Measurements from ENCODE around the gene PSME2. TPM values are rescaled to one million over a fixed set of nuclear protein-coding genes. Genes with fewer than 3 reads are reported as not detected.

Gene PSME2
- total and polyA plus RNA-seq, 2 of the 13 experiments (the other 11 are each of a cell fraction or from before 2014, with no cell fraction given): 332 to 716 TPM

GRCh38 chr14:24115422-24116127 lies 30.8 kb downstream of the PSME2 start (continued):
- TF ChIP-seq ZNF224 (CRISPR knock-in tag; IDR thresholded peaks at IDR 0.05) (0 out of 2 replicates have a peak, but pooled peaks have one; percentile 9), ZFY (CRISPR knock-in tag; IDR thresholded peaks at IDR 0.05) (no peak), MEIS2 (CRISPR knock-in tag; IDR thresholded peaks at IDR 0.05) (peak; percentile 81), TFDP2 (CRISPR knock-in tag; IDR thresholded peaks at IDR 0.05) (no peak), LBX2 (CRISPR knock-in tag; IDR thresholded peaks at IDR 0.05; ENCODE audit: borderline replicate concordance) (no peak), SP4 (CRISPR knock-in tag; IDR thresholded peaks at IDR 0.05) (no peak), CTCF (CRISPR knock-in tag; IDR thresholded peaks at IDR 0.05) (0 out of 2 replicates have a peak, but pooled peaks have one; percentile 10), NCOA5 (CRISPR knock-in tag; IDR thresholded peaks at IDR 0.05) (peak; percentile 34; the same call in 1 of the 2 replicates), TBX3 (IDR thresholded peaks at IDR 0.05; ENCODE audit: borderline replicate concordance) (no peak), SALL1 (CRISPR knock-in tag; IDR thresholded peaks at IDR 0.05) (no peak), RARG (CRISPR knock-in tag; IDR thresholded peaks at IDR 0.05; ENCODE audit: low read depth) (no peak; the same call in 1 of the 2 replicates), NFIC (IDR thresholded peaks at IDR 0.05; ENCODE audit: low read length) (no peak), ZNF781 (CRISPR knock-in tag; IDR thresholded peaks at IDR 0.05; ENCODE audit: borderline replicate concordance, not compliant biosample characterization) (no peak), ZNF792 (CRISPR knock-in tag; IDR thresholded peaks at IDR 0.05) (no peak), ZMAT5 (CRISPR knock-in tag; IDR thresholded peaks at IDR 0.05; ENCODE audit: borderline replicate concordance, low read depth) (no peak), ZNF768 (CRISPR knock-in tag; IDR thresholded peaks at IDR 0.05) (peak; percentile 85), MTF2 (CRISPR knock-in tag; IDR thresholded peaks at IDR 0.05; ENCODE audit: borderline replicate concordance) (no peak), HNF4G (IDR thresholded peaks at IDR 0.05; ENCODE audit: borderline replicate concordance, low read depth, low read length) (no peak), HNF4G (CRISPR knock-in tag; IDR thresholded peaks at IDR 0.05; ENCODE audit: borderline replicate concordance, low read depth) (peak; percentile 71; the same call in 1 of the 2 replicates), ARID2 (CRISPR knock-in tag; IDR thresholded peaks at IDR 0.05; ENCODE audit: borderline replicate concordance) (0 out of 2 replicates have a peak, but pooled peaks have one; percentile 6), NBN (conservative IDR thresholded peaks at IDR 0.05) (no peak), GABPA (IDR thresholded peaks at IDR 0.05; ENCODE audit: low read depth, low read length) (no peak), GABPA (CRISPR knock-in tag; IDR thresholded peaks at IDR 0.05; ENCODE audit: low read depth) (no peak), DBP (CRISPR knock-in tag; IDR thresholded peaks at IDR 0.05; ENCODE audit: not compliant biosample characterization) (peak; percentile 65), ZNF740 (CRISPR knock-in tag; IDR thresholded peaks at IDR 0.05) (no peak; the same call in 1 of the 2 replicates)
